ENCODE measurements around the gene SLC9A1.

DNA sequence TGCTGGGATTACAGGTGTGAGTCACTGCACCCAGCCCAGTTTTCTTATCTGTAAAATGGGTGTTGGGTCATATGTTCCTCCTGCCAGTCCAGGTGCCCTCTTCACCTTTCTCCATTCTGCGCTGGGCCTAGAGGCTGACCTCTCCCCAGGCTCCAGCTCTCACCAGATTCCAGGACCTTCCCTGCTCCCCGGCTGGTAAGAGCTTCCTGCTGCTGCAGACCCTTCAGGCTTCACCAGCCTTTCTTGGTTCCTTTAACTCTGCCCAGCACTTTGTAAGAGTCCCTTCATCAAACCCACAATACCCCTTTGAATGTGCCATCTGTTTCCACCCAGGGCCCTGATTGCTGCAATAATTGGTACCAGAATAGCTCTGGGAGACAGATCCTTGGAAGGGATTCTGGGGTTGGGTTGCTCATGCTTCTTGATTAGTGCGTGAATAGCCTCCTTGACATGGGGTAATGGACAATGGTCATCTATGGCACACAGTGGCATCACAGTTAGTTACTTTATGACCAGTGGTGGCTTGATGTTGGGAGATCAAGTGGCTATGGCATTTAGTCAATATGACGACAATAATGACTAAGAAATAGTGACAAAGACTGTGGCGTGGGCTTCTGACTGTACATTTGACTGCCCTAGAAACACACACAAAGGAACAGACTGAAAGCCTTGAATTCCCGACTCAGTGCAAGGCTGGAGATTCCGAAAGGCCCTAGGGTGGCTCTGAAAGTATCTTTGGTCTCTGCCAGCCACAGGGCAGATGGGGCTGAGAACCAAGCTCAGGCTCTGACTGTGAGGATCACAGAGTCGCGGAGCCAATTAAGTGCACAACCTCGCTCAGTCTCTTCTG is 67.3 kb downstream of the SLC9A1 start:
- no peak for TF ChIP-seq CTCF (conservative IDR thresholded peaks at IDR 0.05)
- no peak for TF ChIP-seq EZH2 (IDR thresholded peaks at IDR 0.05; ENCODE audit: low read depth)
